Measurements from ENCODE around the gene DHRS7C.

- TF ChIP-seq POLR2A (IDR thresholded peaks at IDR 0.05; ENCODE audit: low read depth, low read length) (no peak), CTCF (IDR thresholded peaks at IDR 0.05; ENCODE audit: extremely low read depth in 1 of 2, insufficient read depth in 1 of 2, low read depth in 1 of 2, low read length in 2 of 2) (no peak)
Observed at GRCh38 chr17:9755083-9755482, 36.3 kb downstream of the DHRS7C start.

Data from endothelial cell of umbilical vein (primary cell).